Measurements from ENCODE around the gene RBBP8.

RBBP8 gene

DNA sequence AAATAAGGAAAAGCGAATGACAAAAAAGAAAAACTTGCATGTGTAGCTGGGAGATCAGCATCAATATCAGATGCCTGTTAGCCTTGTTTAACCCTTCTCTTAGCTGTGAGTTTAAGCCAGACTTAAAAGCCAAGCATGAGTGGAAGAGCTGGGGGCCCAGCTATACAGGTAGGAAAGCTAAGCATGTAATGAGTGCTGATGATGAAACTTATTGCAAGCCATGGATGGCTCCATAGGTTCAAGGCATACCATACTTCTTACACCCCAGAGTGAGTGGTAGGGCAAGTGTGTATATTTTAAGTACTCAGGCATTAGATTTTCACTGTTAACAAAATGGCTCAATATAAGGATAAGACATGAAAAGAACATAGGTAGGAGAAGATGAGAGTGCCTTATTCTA lies 28.0 kb downstream of the RBBP8 start:
- TF ChIP-seq CREB1 (IDR thresholded peaks at IDR 0.05; ENCODE audit: low read depth) (no peak), TAF1 (IDR thresholded peaks at IDR 0.05; ENCODE audit: low read depth) (no peak)

DNA sequence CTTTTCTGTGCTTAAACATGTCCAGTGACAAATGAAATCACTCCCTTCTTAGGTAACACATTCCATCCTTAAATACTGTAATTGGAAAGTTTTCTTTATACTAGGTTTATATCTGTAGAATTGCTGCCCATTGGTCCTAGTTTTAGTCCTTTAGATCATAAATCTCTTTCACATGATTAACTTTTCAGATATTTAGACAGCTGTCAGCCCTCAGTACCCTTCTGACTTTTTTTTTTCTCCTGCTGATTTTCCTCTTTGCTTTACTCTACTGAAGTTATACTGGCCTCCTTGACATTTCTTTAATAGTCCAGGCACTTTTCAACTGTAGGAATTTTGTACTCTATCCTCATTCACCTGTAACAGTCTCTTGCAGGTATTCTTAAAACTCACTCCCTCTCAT lies 28.9 kb downstream of the RBBP8 start:
- TF ChIP-seq YY1 (IDR thresholded peaks at IDR 0.05; ENCODE audit: low read depth) (no peak), CREB1 (IDR thresholded peaks at IDR 0.05; ENCODE audit: low read depth) (no peak), TAF1 (IDR thresholded peaks at IDR 0.05; ENCODE audit: low read depth) (no peak), NFIC (IDR thresholded peaks at IDR 0.05) (no peak), EP300 (IDR thresholded peaks at IDR 0.05; ENCODE audit: borderline replicate concordance) (no peak), TEAD4 (IDR thresholded peaks at IDR 0.05) (no peak), REST (IDR thresholded peaks at IDR 0.05; ENCODE audit: low read depth) (no peak), FOXM1 (IDR thresholded peaks at IDR 0.05; ENCODE audit: borderline replicate concordance, low read depth) (no peak), RAD21 (IDR thresholded peaks at IDR 0.05; ENCODE audit: low read depth) (no peak), ZBTB7A (IDR thresholded peaks at IDR 0.05; ENCODE audit: low read depth) (no peak), EGR1 (IDR thresholded peaks at IDR 0.05) (no peak), TCF12 (IDR thresholded peaks at IDR 0.05; ENCODE audit: low read depth) (no peak), CEBPB (IDR thresholded peaks at IDR 0.05) (no peak)
- TF ChIP-seq, protein P1, sequence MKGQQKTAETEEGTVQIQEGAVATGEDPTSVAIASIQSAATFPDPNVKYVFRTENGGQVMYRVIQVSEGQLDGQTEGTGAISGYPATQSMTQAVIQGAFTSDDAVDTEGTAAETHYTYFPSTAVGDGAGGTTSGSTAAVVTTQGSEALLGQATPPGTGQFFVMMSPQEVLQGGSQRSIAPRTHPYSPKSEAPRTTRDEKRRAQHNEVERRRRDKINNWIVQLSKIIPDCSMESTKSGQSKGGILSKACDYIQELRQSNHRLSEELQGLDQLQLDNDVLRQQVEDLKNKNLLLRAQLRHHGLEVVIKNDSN (IDR thresholded peaks at IDR 0.05): no peak
- TF ChIP-seq, protein P2, sequence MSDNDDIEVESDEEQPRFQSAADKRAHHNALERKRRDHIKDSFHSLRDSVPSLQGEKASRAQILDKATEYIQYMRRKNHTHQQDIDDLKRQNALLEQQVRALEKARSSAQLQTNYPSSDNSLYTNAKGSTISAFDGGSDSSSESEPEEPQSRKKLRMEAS (IDR thresholded peaks at IDR 0.05): no peak

DNA sequence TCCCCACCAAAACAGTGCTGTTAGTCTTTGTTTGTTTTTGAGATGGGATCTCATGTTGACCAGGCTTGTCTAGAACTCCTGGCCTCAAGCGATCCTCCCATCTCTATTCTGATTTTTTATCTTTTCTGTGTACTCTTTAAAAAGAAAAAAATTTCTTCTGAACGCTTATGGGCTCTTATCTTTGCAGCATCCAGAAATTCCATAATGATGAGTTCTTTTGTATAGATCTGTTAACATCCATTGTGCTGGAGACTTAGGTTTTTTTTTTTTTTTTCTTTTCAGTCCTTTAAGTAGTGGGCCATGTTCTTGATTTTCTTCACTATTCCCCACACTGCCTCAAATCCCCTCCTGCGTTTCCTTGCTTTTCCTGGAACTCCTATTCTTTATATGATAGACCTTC lies 31.0 kb downstream of the RBBP8 start:
- no peak for TF ChIP-seq TCF12 (IDR thresholded peaks at IDR 0.05; ENCODE audit: low read depth)
- TF ChIP-seq, protein P2 (IDR thresholded peaks at IDR 0.05): no peak
- TF ChIP-seq EP300 (IDR thresholded peaks at IDR 0.05; ENCODE audit: borderline replicate concordance): no peak
- TF ChIP-seq EGR1 (IDR thresholded peaks at IDR 0.05): no peak
- no peak for TF ChIP-seq CREB1 (IDR thresholded peaks at IDR 0.05; ENCODE audit: low read depth)
- TF ChIP-seq NFIC (IDR thresholded peaks at IDR 0.05): no peak
- no peak for TF ChIP-seq TAF1 (IDR thresholded peaks at IDR 0.05; ENCODE audit: low read depth)
- TF ChIP-seq, protein P1 (IDR thresholded peaks at IDR 0.05): no peak
- TF ChIP-seq ZBTB7A (IDR thresholded peaks at IDR 0.05; ENCODE audit: low read depth): no peak
- no peak for TF ChIP-seq REST (IDR thresholded peaks at IDR 0.05; ENCODE audit: low read depth)
- TF ChIP-seq YY1 (IDR thresholded peaks at IDR 0.05; ENCODE audit: low read depth): no peak
- no peak for TF ChIP-seq RAD21 (IDR thresholded peaks at IDR 0.05; ENCODE audit: low read depth)

- TF ChIP-seq CREB1 (IDR thresholded peaks at IDR 0.05; ENCODE audit: low read depth): no peak
- TF ChIP-seq, protein P1 (IDR thresholded peaks at IDR 0.05): no peak
- TF ChIP-seq ZBTB7A (IDR thresholded peaks at IDR 0.05; ENCODE audit: low read depth): no peak
- TF ChIP-seq TAF1 (IDR thresholded peaks at IDR 0.05; ENCODE audit: low read depth): no peak
- no peak for TF ChIP-seq NFIC (IDR thresholded peaks at IDR 0.05)
- no peak for TF ChIP-seq REST (IDR thresholded peaks at IDR 0.05; ENCODE audit: low read depth)
- no peak for TF ChIP-seq EGR1 (IDR thresholded peaks at IDR 0.05)
These were observed 31.6 kb downstream of the RBBP8 start for GRCh38 chr18:22964722-22965121.

GRCh38 chr18:22971038-22971437 lies 37.9 kb downstream of the RBBP8 start:
- TF ChIP-seq NFIC (IDR thresholded peaks at IDR 0.05) (no peak), CREB1 (IDR thresholded peaks at IDR 0.05; ENCODE audit: low read depth) (no peak), EGR1 (IDR thresholded peaks at IDR 0.05) (no peak), RAD21 (IDR thresholded peaks at IDR 0.05; ENCODE audit: low read depth) (no peak)
